HG03066 (cell line): ENCODE data around the gene ZC3H12C.
"Not testable (repeated sequence)": the region's sequence is repeated elsewhere in the genome, so short reads cannot be mapped to it uniquely, and the experiment has no call there.

ENCODE experiments used
- ATAC-seq: cut with Tn5 transposase; IDR thresholded peaks from one replicate; pipeline ENCODE4 v1.9.1; 2021; ENCODE audit warnings: low read depth; ENCODE audit not compliant: unreplicated experiment

ZC3H12C gene

GRCh38 chr11:110208678-110209312 is 115.6 kb downstream of the ZC3H12C start:
- ATAC-seq: not testable (repeated sequence)

GRCh38 chr11:110209313-110209694 is 116.1 kb downstream of the ZC3H12C start:
- ATAC-seq: not testable (repeated sequence)

- no peak for ATAC-seq
These were observed 124.2 kb downstream of the ZC3H12C start for GRCh38 chr11:110217223-110217877.

DNA sequence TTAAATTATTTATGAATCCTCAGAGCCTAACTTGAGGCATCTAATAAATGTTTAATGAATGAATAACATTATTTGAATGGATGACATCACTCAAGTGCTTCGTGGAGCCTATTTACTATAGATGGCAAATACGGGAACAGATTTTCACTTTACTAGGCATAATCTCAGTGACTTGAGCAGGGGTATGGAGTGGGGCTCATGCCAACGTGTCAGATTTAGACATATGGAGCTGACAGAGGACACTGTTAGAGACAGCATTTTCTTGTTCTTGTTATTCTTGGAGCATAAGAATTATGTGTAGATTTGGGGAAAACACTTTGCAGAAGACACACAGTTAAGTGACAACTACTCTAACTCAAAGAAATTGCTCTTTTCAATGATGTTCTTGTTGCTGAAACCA is 124.7 kb downstream of the ZC3H12C start:
- no peak for ATAC-seq

GRCh38 chr11:110219006-110219785 is 126.0 kb downstream of the ZC3H12C start:
- ATAC-seq: no peak
